GM12801 (cell line): Measurements from ENCODE around the gene ADGRL3.

ENCODE experiments used
- CTCF ChIP-seq: IDR thresholded peaks from one replicate; pipeline ENCODE4 v1.5.1; 2011; ENCODE audit warnings: control low read depth; ENCODE audit not compliant: insufficient read length; ENCODE audit errors: extremely low read depth

Gene ADGRL3

GRCh38 chr4:61505773-61506685 is 305.9 kb downstream of the ADGRL3 start:
- no peak for TF ChIP-seq CTCF

GRCh38 chr4:61507091-61507490 is 307.0 kb downstream of the ADGRL3 start:
- no peak for TF ChIP-seq CTCF

- no peak for TF ChIP-seq CTCF
Measured at GRCh38 chr4:61511716-61512488, 311.8 kb downstream of the ADGRL3 start.

GRCh38 chr4:61514991-61515390 is 314.9 kb downstream of the ADGRL3 start:
- TF ChIP-seq CTCF: no peak

- no peak for TF ChIP-seq CTCF
Measured at GRCh38 chr4:61517144-61517543, 317.0 kb downstream of the ADGRL3 start.

- no peak for TF ChIP-seq CTCF
Measured at GRCh38 chr4:61520166-61520565, 320.0 kb downstream of the ADGRL3 start.

GRCh38 chr4:61520681-61521160 is 320.6 kb downstream of the ADGRL3 start:
- no peak for TF ChIP-seq CTCF
